IMR-90 (cell line): ENCODE results near the gene KLHL9. TPM values are rescaled to one million over a fixed set of nuclear protein-coding genes. Genes with fewer than 3 reads are reported as not detected.

ENCODE experiments used
- ATAC-seq: fragments of 200-7000 bp; cut with Tn5 transposase; 2 replicates; pipeline ENCODE4 v1.9.1; 2020; ENCODE audit warnings: low read depth, mild to moderate bottlenecking, moderate library complexity
- BruUV-seq: library from RNA; stranded (reverse); fragments of 400-500 nt; replicated peaks from 2 replicates; lab custom pipeline; 2021; lab: Mats Ljungman, UMichigan
- CTCF ChIA-PET: fragments of 300-600 bp; formaldehyde crosslinking; extraction: SDS; loops from one replicate; lab custom pipeline; 2021; ENCODE audit warnings: antibody characterized with exemption; lab: Yijun Ruan, JAX
- POLR2A ChIA-PET: fragments of 300-600 bp; sonication (Branson Sonifier 250); formaldehyde crosslinking; loops from one replicate; lab custom pipeline; 2022; ENCODE audit warnings: antibody characterized with exemption; ENCODE audit not compliant: unreplicated experiment; lab: Charles Lee
- DNase-seq: peaks from one replicate; pipeline ENCODE4 v3.0.0; 2013
- H2AFZ ChIP-seq: replicated peaks from 2 replicates; pipeline ENCODE3; 2013; ENCODE audit warnings: low read length, mild to moderate bottlenecking; ENCODE audit not compliant: poor library complexity
- H2AK5ac ChIP-seq: 2 replicates; pipeline ENCODE4 v1.6.1; 2013; ENCODE audit warnings: low read depth, low read length, inconsistent platforms
- H2AK9ac ChIP-seq: replicated peaks from 2 replicates; pipeline ENCODE3; 2013; ENCODE audit warnings: mild to moderate bottlenecking, low read depth, low read length, moderate library complexity; ENCODE audit not compliant: poor library complexity
- H2BK120ac ChIP-seq: 2 replicates; pipeline ENCODE4 v1.6.1; 2013; ENCODE audit warnings: low read depth, low read length, inconsistent platforms
- H2BK15ac ChIP-seq: 3 replicates; pipeline ENCODE4 v1.6.1; 2013; ENCODE audit warnings: low read depth, low read length, inconsistent platforms
- H2BK20ac ChIP-seq: 2 replicates; pipeline ENCODE4 v1.6.1; 2013; ENCODE audit warnings: low read depth, mild to moderate bottlenecking, inconsistent platforms, low read length, moderate library complexity
- H2BK5ac ChIP-seq: 2 replicates; pipeline ENCODE4 v1.6.1; 2013; ENCODE audit warnings: mild to moderate bottlenecking, low read depth, low read length, inconsistent platforms; ENCODE audit not compliant: poor library complexity, severe bottlenecking
- H3K14ac ChIP-seq: replicated peaks from 2 replicates; pipeline ENCODE4 v1.6.1; 2013; ENCODE audit warnings: low read depth, low read length, inconsistent platforms
- H3K18ac ChIP-seq: 2 replicates; pipeline ENCODE4 v1.6.1; 2013; ENCODE audit warnings: low read depth, low read length, control low read depth
- H3K23ac ChIP-seq: 2 replicates; pipeline ENCODE4 v1.6.1; 2013; ENCODE audit warnings: low read depth, low read length, inconsistent platforms
- H3K27ac ChIP-seq: 2 replicates; pipeline ENCODE4 v1.5.1; 2013; ENCODE audit warnings: mild to moderate bottlenecking, control low read depth, low read length; ENCODE audit not compliant: insufficient read depth
- H3K27me3 ChIP-seq: 2 replicates; pipeline ENCODE4 v1.6.1; 2013; ENCODE audit warnings: low read length; ENCODE audit not compliant: control insufficient read depth, insufficient read depth
- H3K36me3 ChIP-seq: 2 replicates; pipeline ENCODE4 v1.6.1; 2013; ENCODE audit warnings: low read length, mixed read lengths; ENCODE audit not compliant: control insufficient read depth, insufficient read depth
- H3K4ac ChIP-seq: 2 replicates; pipeline ENCODE4 v1.6.1; 2013; ENCODE audit warnings: low read depth, low read length, inconsistent platforms
- H3K4me1 ChIP-seq: 2 replicates; pipeline ENCODE4 v1.6.1; 2013; ENCODE audit warnings: low read length, mixed read lengths; ENCODE audit not compliant: control insufficient read depth, insufficient read depth
- H3K4me2 ChIP-seq: 2 replicates; pipeline ENCODE4 v1.6.1; 2013; ENCODE audit warnings: low read depth, mild to moderate bottlenecking, control low read depth, low read length, moderate library complexity
- H3K4me3 ChIP-seq: 2 replicates; pipeline ENCODE4 v1.5.1; 2013; ENCODE audit warnings: low read depth, mild to moderate bottlenecking, control low read depth, low read length, moderate library complexity; ENCODE audit not compliant: insufficient read depth
- H3K56ac ChIP-seq: 2 replicates; pipeline ENCODE4 v1.6.1; 2013; ENCODE audit warnings: low read length, inconsistent platforms; ENCODE audit not compliant: insufficient read depth; ENCODE audit errors: extremely low read depth
- H3K79me1 ChIP-seq, 2 experiments: 2 replicates each; pipeline ENCODE4 v1.6.1; 2013; ENCODE audit warnings: low read length in 2 of 2, inconsistent platforms in 1 of 2, low read depth in 1 of 2
- H3K9ac ChIP-seq: 2 replicates; pipeline ENCODE4 v1.6.1; 2013; ENCODE audit warnings: low read depth, low read length, control low read depth
- H3K9me1 ChIP-seq: 2 replicates; pipeline ENCODE4 v1.6.1; 2013; ENCODE audit warnings: low read length, inconsistent platforms; ENCODE audit not compliant: insufficient read depth
- H3K9me3 ChIP-seq: 2 replicates; pipeline ENCODE4 v1.6.1; 2013; ENCODE audit warnings: low read length; ENCODE audit not compliant: control insufficient read depth, insufficient read depth
- H4K20me1 ChIP-seq: 2 replicates; pipeline ENCODE4 v1.6.1; 2013; ENCODE audit warnings: low read length, inconsistent platforms; ENCODE audit not compliant: insufficient read depth
- H4K5ac ChIP-seq: 2 replicates; pipeline ENCODE4 v1.6.1; 2013; ENCODE audit warnings: mild to moderate bottlenecking, low read depth, low read length, control low read depth
- H4K8ac ChIP-seq, 2 experiments: 2 replicates each; pipeline ENCODE4 v1.6.1; 2013; ENCODE audit warnings: low read depth in 2 of 2, low read length in 2 of 2, control low read depth in 1 of 2, inconsistent platforms in 1 of 2
- H4K91ac ChIP-seq: 2 replicates; pipeline ENCODE4 v1.6.1; 2013; ENCODE audit warnings: low read depth, low read length, inconsistent platforms; ENCODE audit not compliant: insufficient read depth
- BHLHE40 ChIP-seq: fragments of 150-350 bp; IDR thresholded peaks from 2 replicates; pipeline ENCODE4 v1.6.1; 2016; ENCODE audit warnings: mild to moderate bottlenecking, low read depth, low read length
- CEBPB ChIP-seq: IDR thresholded peaks from 2 replicates; pipeline ENCODE4 v1.6.1; 2012; ENCODE audit warnings: low read depth, low read length, improper control_type of control experiment
- MAZ ChIP-seq: IDR thresholded peaks from 2 replicates; pipeline ENCODE4 v1.6.1; 2012; ENCODE audit warnings: low read depth, mild to moderate bottlenecking, low read length, improper control_type of control experiment, moderate library complexity, borderline replicate concordance
- MXI1 ChIP-seq: IDR thresholded peaks from 2 replicates; pipeline ENCODE4 v1.6.1; 2012; ENCODE audit warnings: low read depth, mild to moderate bottlenecking, low read length, moderate library complexity, borderline replicate concordance
- POLR2A ChIP-seq: IDR thresholded peaks from 2 replicates; pipeline ENCODE4 v1.6.1; 2012; ENCODE audit warnings: mild to moderate bottlenecking, low read depth, low read length
- RAD21 ChIP-seq: IDR thresholded peaks from 2 replicates; pipeline ENCODE4 v1.6.1; 2012; ENCODE audit warnings: low read length, improper control_type of control experiment
- RCOR1 ChIP-seq: IDR thresholded peaks from 2 replicates; pipeline ENCODE4 v1.6.1; 2012; ENCODE audit warnings: mild to moderate bottlenecking, low read length, improper control_type of control experiment; ENCODE audit not compliant: insufficient replicate concordance
- RFX5 ChIP-seq: IDR thresholded peaks from 2 replicates; pipeline ENCODE4 v1.8.0; 2012; ENCODE audit warnings: low read depth, mild to moderate bottlenecking, low read length, moderate library complexity
- WGBS, 2 experiments: methylation state at CpG; one replicate each; pipeline versions ENCODE4 v1.1.5 to v1.1.7; 2013; ENCODE audit warnings: missing lambda C conversion rate in 2 of 2; ENCODE audit not compliant: insufficient read length in 1 of 2; ENCODE audit errors: extremely low coverage in 2 of 2; 5-methylcytosine and 5-hydroxymethylcytosine counted together
- dilution Hi-C: fragments of 300-500 bp; cut with HindIII; formaldehyde crosslinking; loops from one replicate; pipeline ENCODE4 v1.14.3; 2018; ENCODE audit warnings: low sequenced_read_pairs; ENCODE audit not compliant: unreplicated experiment
- in situ Hi-C: fragments of 300-500 bp; cut with MboI; formaldehyde crosslinking; loops from 3 replicates; pipeline ENCODE4 v1.14.3; 2019; ENCODE audit warnings: low sequenced_read_pairs, inconsistent platforms, mixed read lengths
- intact Hi-C: fragments of 100-400 bp; cut with micrococcal nuclease; formaldehyde crosslinking; loops from 2 replicates; pipeline ENCODE4 v1.10.0; 2022
- polyA plus RNA-seq, 3 experiments: library from polyadenylated mRNA; depleted of rRNA; stranded (reverse); fragments of >200 nt; gene quantifications; 2 replicates each; pipeline ENCODE4 v1.2.3, GENCODE V29; 2012; ENCODE audit warnings: low replicate concordance in 1 of 3
- total RNA-seq: library from RNA; depleted of rRNA; stranded (reverse); fragments of >200 nt; gene quantifications from 2 replicates; pipeline ENCODE4 v1.2.3, GENCODE V29; 2012
- TF ChIP-seq, protein P1 (sequence below): conservative IDR thresholded peaks from 2 replicates; pipeline ENCODE4 v1.5.1; 2012; ENCODE audit warnings: mild to moderate bottlenecking, low read depth, low read length, improper control_type of control experiment

Gene KLHL9
- total and polyA plus RNA-seq, 2 of the 4 experiments (the other 2 are of a cell fraction) = 12.9 to 46.4 TPM

DNA sequence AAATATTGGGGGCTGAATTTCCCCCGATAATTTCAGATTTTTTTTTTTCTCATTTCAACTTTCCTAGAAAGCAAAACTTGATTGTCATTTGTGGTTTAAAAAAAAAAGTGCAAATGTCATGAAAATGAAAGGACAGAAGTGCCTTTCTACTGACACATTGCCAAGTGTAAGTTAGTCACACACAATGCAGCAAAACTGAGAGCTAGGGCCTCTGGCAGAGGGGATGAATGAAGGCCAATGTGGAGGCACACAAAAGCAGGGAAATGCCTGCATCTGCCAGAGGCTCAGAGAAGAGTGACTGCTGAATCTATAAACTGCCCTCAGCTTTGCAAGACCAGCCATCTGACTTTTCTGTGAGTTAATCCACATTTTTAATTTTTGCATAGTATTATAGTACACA is 23.3 kb downstream of the KLHL9 start:
- no CpG with 5 or more reads among the region's 1 CpG for WGBS, 2 experiments
- in situ Hi-C loops (loop anchor here (25.0 kb wide), 1 partner anchor 950 kb away; no protein-coding TSS in a partner anchor), intact Hi-C loops (no loop called here), dilution Hi-C loops (no loop called here)
- Histone ChIP-seq H2AFZ (no peak overlapping the region), H3K56ac (no peak overlapping the region), H3K4me1 (peaks cover 2% of the 10 kb centered on the region; the same call in 1 of the 2 replicates), H2BK20ac (no peak overlapping the region), H4K20me1 (no peaks in the 10 kb centered on the region), H3K36me3 (no peaks in the 10 kb centered on the region), H3K18ac (no peak overlapping the region), H3K9me3 (no peaks in the 10 kb centered on the region), H3K4me3 (no peak overlapping the region), H3K27ac (no peak overlapping the region), H3K9me1 (no peaks in the 10 kb centered on the region), H2AK9ac (no peak overlapping the region), H4K91ac (no peak overlapping the region), H3K9ac (no peak overlapping the region), H2BK5ac (no peak overlapping the region), H3K27me3 (peaks cover 12% of the 10 kb centered on the region), H3K14ac (no peak overlapping the region), H4K5ac (no peak overlapping the region), H3K79me1 (no peaks in the 10 kb centered on the region), H2BK120ac (no peak overlapping the region), H4K8ac (no peak overlapping the region), H3K23ac (no peak overlapping the region), H2BK15ac (no peak overlapping the region), H2AK5ac (no peak overlapping the region), H3K4ac (no peak overlapping the region), H3K4me2 (no peak overlapping the region)
- DNase-seq (no peak), ATAC-seq (no peak)
- no TSS peak for BruUV-seq
- ChIA-PET CTCF (interaction anchor here (0.9 kb wide), 1 partner anchor 129 kb away, joined by 3 read pairs; no protein-coding TSS in a partner anchor), POLR2A (no interaction called here)
- no peak for TF ChIP-seq CEBPB
- TF ChIP-seq BHLHE40 = no peak
- no peak for TF ChIP-seq RCOR1
- TF ChIP-seq RAD21 = no peak
- TF ChIP-seq MAZ = no peak
- no peak for TF ChIP-seq RFX5
- TF ChIP-seq, protein P1, sequence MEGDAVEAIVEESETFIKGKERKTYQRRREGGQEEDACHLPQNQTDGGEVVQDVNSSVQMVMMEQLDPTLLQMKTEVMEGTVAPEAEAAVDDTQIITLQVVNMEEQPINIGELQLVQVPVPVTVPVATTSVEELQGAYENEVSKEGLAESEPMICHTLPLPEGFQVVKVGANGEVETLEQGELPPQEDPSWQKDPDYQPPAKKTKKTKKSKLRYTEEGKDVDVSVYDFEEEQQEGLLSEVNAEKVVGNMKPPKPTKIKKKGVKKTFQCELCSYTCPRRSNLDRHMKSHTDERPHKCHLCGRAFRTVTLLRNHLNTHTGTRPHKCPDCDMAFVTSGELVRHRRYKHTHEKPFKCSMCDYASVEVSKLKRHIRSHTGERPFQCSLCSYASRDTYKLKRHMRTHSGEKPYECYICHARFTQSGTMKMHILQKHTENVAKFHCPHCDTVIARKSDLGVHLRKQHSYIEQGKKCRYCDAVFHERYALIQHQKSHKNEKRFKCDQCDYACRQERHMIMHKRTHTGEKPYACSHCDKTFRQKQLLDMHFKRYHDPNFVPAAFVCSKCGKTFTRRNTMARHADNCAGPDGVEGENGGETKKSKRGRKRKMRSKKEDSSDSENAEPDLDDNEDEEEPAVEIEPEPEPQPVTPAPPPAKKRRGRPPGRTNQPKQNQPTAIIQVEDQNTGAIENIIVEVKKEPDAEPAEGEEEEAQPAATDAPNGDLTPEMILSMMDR = no peak
- TF ChIP-seq MXI1 = no peak
- TF ChIP-seq POLR2A = no peak
